Right forelimb (tissue), 1 donor: ENCODE data around the gene OR52I1.

Experiments used
- DNase-seq: peaks from one replicate; pipeline ENCODE4 v3.0.0-alpha.2; 2018

The OR52I1 gene

GRCh38 chr11:4615856-4616444, 22.1 kb downstream of the OR52I1 start:
- no peak for DNase-seq

GRCh38 chr11:4619514-4619913, 25.7 kb downstream of the OR52I1 start:
- DNase-seq = no peak

GRCh38 chr11:4626207-4627099, 32.6 kb downstream of the OR52I1 start:
- DNase-seq = peak; percentile 64

GRCh38 chr11:4636136-4636535, 42.3 kb downstream of the OR52I1 start:
- no peak for DNase-seq

- DNase-seq = peak; percentile 78
Observed at GRCh38 chr11:4636962-4637661, 43.3 kb downstream of the OR52I1 start, which contains the start of gene OR51D1. Gene OR51D1 (plus strand): TSS chr11:4637477. CDS start chr11:4639791, 2,314 bp downstream.

- no peak for DNase-seq
Observed at GRCh38 chr11:4637662-4638047, 43.8 kb downstream of the OR52I1 start.

- DNase-seq = no peak
Observed at GRCh38 chr11:4639931-4640330, 46.1 kb downstream of the OR52I1 start.

GRCh38 chr11:4641501-4641900, 47.7 kb downstream of the OR52I1 start:
- no peak for DNase-seq

GRCh38 chr11:4642043-4642442, 48.2 kb downstream of the OR52I1 start:
- DNase-seq = no peak

GRCh38 chr11:4643076-4643475, 49.2 kb downstream of the OR52I1 start:
- no peak for DNase-seq

GRCh38 chr11:4643682-4644081, 49.8 kb downstream of the OR52I1 start, which contains the start of gene OR51E1:
Gene OR51E1 (plus strand): TSS chr11:4643982. CDS start chr11:4652527, 8,545 bp downstream.
- DNase-seq = no peak

GRCh38 chr11:4644233-4644632, 50.4 kb downstream of the OR52I1 start:
- no peak for DNase-seq
